ENCODE data around the gene KCNJ8.

Gene KCNJ8

GRCh38 chr12:21718944-21719650, 55.4 kb downstream of the KCNJ8 start:
- no peak for DNase-seq (ENCODE audit: extremely low spot score, insufficient read length, low read depth)
- no peak for FAIRE-seq

GRCh38 chr12:21718403-21718802, 56.1 kb downstream of the KCNJ8 start:
- DNase-seq (ENCODE audit: extremely low spot score, insufficient read length, low read depth) (no peak), FAIRE-seq (no peak)

- DNase-seq (ENCODE audit: extremely low spot score, insufficient read length, low read depth) (no peak), FAIRE-seq (no peak)
Measured at GRCh38 chr12:21717767-21718166, 56.7 kb downstream of the KCNJ8 start.

- DNase-seq (ENCODE audit: extremely low spot score, insufficient read length, low read depth) = no peak
- no peak for FAIRE-seq
Measured at GRCh38 chr12:21715386-21715785, 59.1 kb downstream of the KCNJ8 start.
